ENCODE results near the gene KCND3. TPM values are rescaled to one million over a fixed set of nuclear protein-coding genes. Genes with fewer than 3 reads are reported as not detected.

KCND3 gene
- total RNA-seq, 6 donors from 2014 or later: 2.7 to 6.4 (median 5.4) TPM

- no peaks in the 10 kb centered on the region for H3K27me3 ChIP-seq
- H3K9me3 ChIP-seq: no peaks in the 10 kb centered on the region
- TF ChIP-seq POLR2AphosphoS5 (IDR thresholded peaks at IDR 0.05) (no peak), POLR2A (IDR thresholded peaks at IDR 0.05) (no peak), EP300 (IDR thresholded peaks at IDR 0.05) (no peak), CTCF (IDR thresholded peaks at IDR 0.05) (no peak)
- no peak for DNase-seq
- H3K4me1 ChIP-seq: peaks cover 0 to 7% (median 1%) of the 10 kb centered on the region in 4 donors
- no peak overlapping the region for H3K27ac ChIP-seq
- no peaks in the 10 kb centered on the region for H3K36me3 ChIP-seq
- no peak for ATAC-seq (ENCODE audit: low FRiP score in 2 of 2)
- 21 to 29% methylated on average over 1 of the region's 1 CpG for WGBS, 2 donors
- no peak overlapping the region for H3K4me3 ChIP-seq
Observed at GRCh38 chr1:111978695-111979094, 10.8 kb downstream of the KCND3 start.

GRCh38 chr1:111977378-111977777 is 12.1 kb downstream of the KCND3 start:
- H3K4me1 ChIP-seq: peaks cover 0 to 7% (median 1%) of the 10 kb centered on the region in 4 donors
- WGBS, 2 donors: 73 to 82% methylated on average over 9 of the region's 9 CpGs
- H3K27me3 ChIP-seq: no peaks in the 10 kb centered on the region
- no peaks in the 10 kb centered on the region for H3K9me3 ChIP-seq
- H3K27ac ChIP-seq: no peak overlapping the region
- ATAC-seq (ENCODE audit: low FRiP score in 2 of 2): no peak
- no peak overlapping the region for H3K4me3 ChIP-seq
- DNase-seq: no peak
- TF ChIP-seq CTCF (IDR thresholded peaks at IDR 0.05) (no peak), POLR2AphosphoS5 (IDR thresholded peaks at IDR 0.05) (no peak), POLR2A (IDR thresholded peaks at IDR 0.05) (no peak), EP300 (IDR thresholded peaks at IDR 0.05) (no peak)
- no peaks in the 10 kb centered on the region for H3K36me3 ChIP-seq

- Histone ChIP-seq H3K4me3 (no peak overlapping the region), H3K4me1 (peaks cover 0 to 7% (median 1%) of the 10 kb centered on the region in 4 donors), H3K27me3 (no peaks in the 10 kb centered on the region), H3K36me3 (no peaks in the 10 kb centered on the region), H3K27ac (no peak overlapping the region), H3K9me3 (no peaks in the 10 kb centered on the region)
- TF ChIP-seq EP300 (IDR thresholded peaks at IDR 0.05) (no peak), POLR2A (IDR thresholded peaks at IDR 0.05) (no peak), CTCF (IDR thresholded peaks at IDR 0.05) (no peak), POLR2AphosphoS5 (IDR thresholded peaks at IDR 0.05) (no peak)
- ATAC-seq (ENCODE audit: low FRiP score in 2 of 2) (no peak), DNase-seq (no peak)
- WGBS, 2 donors: 32 to 51% methylated on average over 3 of the region's 3 CpGs
Observed at GRCh38 chr1:111976842-111977241, 12.6 kb downstream of the KCND3 start.

- ATAC-seq (ENCODE audit: low FRiP score in 2 of 2) (no peak), DNase-seq (no peak)
- Histone ChIP-seq H3K27ac (no peak overlapping the region), H3K36me3 (no peaks in the 10 kb centered on the region), H3K4me1 (peaks cover 0 to 7% (median 1%) of the 10 kb centered on the region in 4 donors), H3K9me3 (no peaks in the 10 kb centered on the region), H3K4me3 (no peak overlapping the region), H3K27me3 (no peaks in the 10 kb centered on the region)
- 60 to 63% methylated on average over 5 of the region's 5 CpGs for WGBS, 2 donors
- TF ChIP-seq CTCF (IDR thresholded peaks at IDR 0.05) (no peak), POLR2A (IDR thresholded peaks at IDR 0.05) (no peak), POLR2AphosphoS5 (IDR thresholded peaks at IDR 0.05) (no peak), EP300 (IDR thresholded peaks at IDR 0.05) (no peak)
Observed at GRCh38 chr1:111976332-111976731, 13.1 kb downstream of the KCND3 start.

- ATAC-seq (ENCODE audit: low FRiP score in 2 of 2) (no peak), DNase-seq (no peak)
- Histone ChIP-seq H3K27ac (no peak overlapping the region), H3K36me3 (no peaks in the 10 kb centered on the region), H3K27me3 (no peaks in the 10 kb centered on the region), H3K9me3 (no peaks in the 10 kb centered on the region), H3K4me1 (peaks cover 0 to 7% (median 1%) of the 10 kb centered on the region in 4 donors), H3K4me3 (no peak overlapping the region)
- TF ChIP-seq CTCF (IDR thresholded peaks at IDR 0.05) (no peak), POLR2AphosphoS5 (IDR thresholded peaks at IDR 0.05) (no peak), POLR2A (IDR thresholded peaks at IDR 0.05) (no peak), EP300 (IDR thresholded peaks at IDR 0.05) (no peak)
- WGBS, 2 donors: 52 to 61% methylated on average over 3 of the region's 3 CpGs
Observed at GRCh38 chr1:111973150-111973790, 16.2 kb downstream of the KCND3 start.

All from upper lobe of left lung (tissue), 6 donors.